Measurements from ENCODE around the gene KIRREL1.

DNA sequence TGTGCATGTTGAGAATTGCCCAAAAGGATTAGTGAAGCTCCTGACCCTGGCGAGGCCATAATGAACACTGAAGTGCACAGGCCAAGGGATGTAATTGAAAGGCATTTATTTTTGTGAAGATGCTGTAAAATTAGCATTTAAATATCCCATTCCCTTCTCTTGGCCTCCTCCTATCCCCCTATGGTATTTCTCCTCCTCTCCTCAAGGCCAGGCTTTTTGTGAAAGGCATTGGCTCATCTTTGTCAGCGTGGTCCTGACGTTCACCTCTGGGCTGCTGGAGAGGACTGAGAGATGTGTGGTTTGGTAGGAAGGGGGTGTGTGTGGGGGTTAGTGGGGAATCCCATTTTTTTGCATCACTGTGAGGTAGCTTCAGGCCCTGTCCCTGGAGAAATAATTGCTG is 105.7 kb downstream of the KIRREL1 start:
- TF ChIP-seq, protein P1, sequence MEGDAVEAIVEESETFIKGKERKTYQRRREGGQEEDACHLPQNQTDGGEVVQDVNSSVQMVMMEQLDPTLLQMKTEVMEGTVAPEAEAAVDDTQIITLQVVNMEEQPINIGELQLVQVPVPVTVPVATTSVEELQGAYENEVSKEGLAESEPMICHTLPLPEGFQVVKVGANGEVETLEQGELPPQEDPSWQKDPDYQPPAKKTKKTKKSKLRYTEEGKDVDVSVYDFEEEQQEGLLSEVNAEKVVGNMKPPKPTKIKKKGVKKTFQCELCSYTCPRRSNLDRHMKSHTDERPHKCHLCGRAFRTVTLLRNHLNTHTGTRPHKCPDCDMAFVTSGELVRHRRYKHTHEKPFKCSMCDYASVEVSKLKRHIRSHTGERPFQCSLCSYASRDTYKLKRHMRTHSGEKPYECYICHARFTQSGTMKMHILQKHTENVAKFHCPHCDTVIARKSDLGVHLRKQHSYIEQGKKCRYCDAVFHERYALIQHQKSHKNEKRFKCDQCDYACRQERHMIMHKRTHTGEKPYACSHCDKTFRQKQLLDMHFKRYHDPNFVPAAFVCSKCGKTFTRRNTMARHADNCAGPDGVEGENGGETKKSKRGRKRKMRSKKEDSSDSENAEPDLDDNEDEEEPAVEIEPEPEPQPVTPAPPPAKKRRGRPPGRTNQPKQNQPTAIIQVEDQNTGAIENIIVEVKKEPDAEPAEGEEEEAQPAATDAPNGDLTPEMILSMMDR (conservative IDR thresholded peaks at IDR 0.05 in 1 of 2, IDR thresholded peaks at IDR 0.05 in 1 of 2; ENCODE audit: low read depth in 1 of 2, low read length in 2 of 2), result no peak
- no peak for TF ChIP-seq EZH2 (IDR thresholded peaks at IDR 0.05; ENCODE audit: low read length, missing control alignments)

All from fibroblast of lung (primary cell).